Measurements from ENCODE around the gene APOD. TPM values are rescaled to one million over a fixed set of nuclear protein-coding genes. Genes with fewer than 3 reads are reported as not detected.

The APOD gene
- total and polyA plus RNA-seq, 4 donors = 4.7 to 85.8 (median 21.3) TPM

DNA sequence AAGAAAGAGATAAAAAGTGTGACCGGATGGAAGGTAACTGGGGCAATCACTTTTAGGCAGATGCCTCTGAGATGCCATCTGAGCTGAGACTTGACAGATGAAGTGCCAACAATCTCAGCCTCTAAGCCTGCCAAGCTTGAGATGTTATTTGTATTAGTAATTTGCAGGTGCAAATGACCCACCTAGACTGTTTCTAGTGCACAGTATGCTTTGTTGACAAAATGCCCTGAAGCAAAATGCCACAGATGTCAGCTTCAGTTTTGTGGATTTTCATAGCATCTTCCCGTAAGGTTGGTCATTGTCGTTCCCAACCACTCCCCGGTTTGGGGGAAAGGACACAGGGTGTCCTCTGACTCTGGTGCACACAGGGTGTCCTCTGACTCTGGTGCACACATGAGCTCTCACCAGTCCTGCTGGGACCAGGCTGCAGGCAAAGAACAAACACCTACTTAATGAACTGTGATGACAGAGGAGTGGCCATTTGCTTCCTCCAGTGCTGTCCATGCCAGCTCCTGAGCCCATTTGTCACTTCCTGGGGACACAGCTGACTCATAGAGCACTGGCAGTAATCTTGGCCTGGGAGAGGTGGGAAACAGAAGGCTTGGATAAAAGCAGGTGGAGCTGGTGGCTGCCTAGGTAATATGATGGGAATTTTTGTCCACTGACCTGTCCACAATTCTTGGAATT lies 23.9 kb downstream of the APOD start:
- H3K9me3 ChIP-seq (ENCODE audit: control insufficient read depth in 4 of 4, insufficient read depth in 3 of 4, low read length in 3 of 4) = peaks cover 0 to 2% (median 0%) of the 10 kb centered on the region in 4 donors
- peaks cover 0 to 2% (median 0%) of the 10 kb centered on the region in 5 donors for H3K4me1 ChIP-seq (ENCODE audit: control insufficient read depth in 5 of 5, insufficient read depth in 5 of 5, low read length in 5 of 5)
- no peak for DNase-seq
- H3K27me3 ChIP-seq (ENCODE audit: control insufficient read depth in 3 of 3, insufficient read depth in 3 of 3, low read length in 2 of 3) = no peaks in the 10 kb centered on the region
- H3K4me3 ChIP-seq = no peak overlapping the region
- no peak overlapping the region for H3K9ac ChIP-seq (ENCODE audit: insufficient read depth in 1 of 2, low read length in 2 of 2)
- no peak overlapping the region for H3K27ac ChIP-seq (ENCODE audit: low read depth in 1 of 2, low read length in 1 of 2)
- TF ChIP-seq, protein P1, sequence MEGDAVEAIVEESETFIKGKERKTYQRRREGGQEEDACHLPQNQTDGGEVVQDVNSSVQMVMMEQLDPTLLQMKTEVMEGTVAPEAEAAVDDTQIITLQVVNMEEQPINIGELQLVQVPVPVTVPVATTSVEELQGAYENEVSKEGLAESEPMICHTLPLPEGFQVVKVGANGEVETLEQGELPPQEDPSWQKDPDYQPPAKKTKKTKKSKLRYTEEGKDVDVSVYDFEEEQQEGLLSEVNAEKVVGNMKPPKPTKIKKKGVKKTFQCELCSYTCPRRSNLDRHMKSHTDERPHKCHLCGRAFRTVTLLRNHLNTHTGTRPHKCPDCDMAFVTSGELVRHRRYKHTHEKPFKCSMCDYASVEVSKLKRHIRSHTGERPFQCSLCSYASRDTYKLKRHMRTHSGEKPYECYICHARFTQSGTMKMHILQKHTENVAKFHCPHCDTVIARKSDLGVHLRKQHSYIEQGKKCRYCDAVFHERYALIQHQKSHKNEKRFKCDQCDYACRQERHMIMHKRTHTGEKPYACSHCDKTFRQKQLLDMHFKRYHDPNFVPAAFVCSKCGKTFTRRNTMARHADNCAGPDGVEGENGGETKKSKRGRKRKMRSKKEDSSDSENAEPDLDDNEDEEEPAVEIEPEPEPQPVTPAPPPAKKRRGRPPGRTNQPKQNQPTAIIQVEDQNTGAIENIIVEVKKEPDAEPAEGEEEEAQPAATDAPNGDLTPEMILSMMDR (IDR thresholded peaks at IDR 0.05; ENCODE audit: control extremely low read depth, extremely low read depth) = no peak
- 90 to 92% methylated on average over 4 of the region's 4 CpGs for WGBS, 2 donors
- no peaks in the 10 kb centered on the region for H3K36me3 ChIP-seq (ENCODE audit: control insufficient read depth in 4 of 4, insufficient read depth in 4 of 4, low read length in 4 of 4)
- ATAC-seq (ENCODE audit: insufficient read depth, low FRiP score) = no peak

DNA sequence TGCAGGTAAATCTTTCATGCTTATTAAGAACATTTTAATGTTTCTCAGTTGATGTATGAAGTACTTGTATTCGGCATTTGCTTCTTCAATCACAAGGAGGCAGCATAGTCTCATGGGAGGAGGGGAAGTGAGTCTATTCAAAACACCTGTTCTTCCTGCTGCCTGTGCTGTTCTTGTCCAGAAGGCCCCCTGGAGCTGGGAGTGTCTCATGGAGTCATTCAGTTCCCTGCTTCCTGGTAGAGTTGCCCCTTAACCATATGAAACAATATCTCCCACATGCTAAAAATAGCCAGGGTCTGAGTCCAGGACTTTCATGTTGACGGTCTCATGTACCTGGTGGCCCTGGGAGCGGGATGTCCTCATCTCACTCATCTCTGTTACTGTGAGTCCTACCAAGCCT lies 25.1 kb downstream of the APOD start:
- H3K4me3 ChIP-seq = no peak overlapping the region
- peaks cover 0 to 2% (median 0%) of the 10 kb centered on the region in 5 donors for H3K4me1 ChIP-seq (ENCODE audit: control insufficient read depth in 5 of 5, insufficient read depth in 5 of 5, low read length in 5 of 5)
- no peaks in the 10 kb centered on the region for H3K27me3 ChIP-seq (ENCODE audit: control insufficient read depth in 3 of 3, insufficient read depth in 3 of 3, low read length in 2 of 3)
- H3K9me3 ChIP-seq (ENCODE audit: control insufficient read depth in 4 of 4, insufficient read depth in 3 of 4, low read length in 3 of 4) = peaks cover 0 to 2% (median 0%) of the 10 kb centered on the region in 4 donors
- no peak overlapping the region for H3K27ac ChIP-seq (ENCODE audit: low read depth in 1 of 2, low read length in 1 of 2)
- peak in 2 of 3 donors; percentile 40 to 60 for DNase-seq
- no peaks in the 10 kb centered on the region for H3K36me3 ChIP-seq (ENCODE audit: control insufficient read depth in 4 of 4, insufficient read depth in 4 of 4, low read length in 4 of 4)
- 67 to 69% methylated on average over 3 of the region's 3 CpGs for WGBS, 2 donors
- TF ChIP-seq, protein P1 (IDR thresholded peaks at IDR 0.05; ENCODE audit: control extremely low read depth, extremely low read depth) = peak; percentile 24
- H3K9ac ChIP-seq (ENCODE audit: insufficient read depth in 1 of 2, low read length in 2 of 2) = no peak overlapping the region
- no peak for ATAC-seq (ENCODE audit: insufficient read depth, low FRiP score)

DNA sequence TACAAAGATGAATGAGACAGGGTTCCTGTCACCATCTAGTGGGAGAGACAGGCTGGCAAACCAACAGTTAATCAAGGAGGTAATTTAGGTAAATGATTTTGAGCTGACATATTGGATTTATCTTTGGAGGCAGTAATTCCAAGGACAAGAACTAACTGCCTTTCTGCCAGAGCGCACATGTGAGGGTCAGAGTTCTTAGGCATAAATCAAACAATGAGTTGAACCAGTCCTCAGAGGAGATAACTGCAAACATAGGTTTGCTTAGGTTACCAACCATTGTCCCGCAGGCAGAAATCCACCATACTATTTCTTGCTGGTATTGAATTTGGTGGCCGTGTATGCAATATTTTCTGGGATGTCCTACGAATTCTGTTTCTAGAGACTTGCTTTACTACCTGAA lies 26.4 kb downstream of the APOD start:
- TF ChIP-seq, protein P1 (IDR thresholded peaks at IDR 0.05; ENCODE audit: control extremely low read depth, extremely low read depth) = no peak
- ATAC-seq (ENCODE audit: insufficient read depth, low FRiP score) (no peak), DNase-seq (no peak)
- Histone ChIP-seq H3K36me3 (ENCODE audit: control insufficient read depth in 4 of 4, insufficient read depth in 4 of 4, low read length in 4 of 4) (no peaks in the 10 kb centered on the region), H3K27me3 (ENCODE audit: control insufficient read depth in 3 of 3, insufficient read depth in 3 of 3, low read length in 2 of 3) (no peaks in the 10 kb centered on the region), H3K4me3 (no peak overlapping the region), H3K9me3 (ENCODE audit: control insufficient read depth in 4 of 4, insufficient read depth in 3 of 4, low read length in 3 of 4) (peaks cover 0 to 2% (median 0%) of the 10 kb centered on the region in 4 donors), H3K27ac (ENCODE audit: low read depth in 1 of 2, low read length in 1 of 2) (no peak overlapping the region), H3K9ac (ENCODE audit: insufficient read depth in 1 of 2, low read length in 2 of 2) (no peak overlapping the region), H3K4me1 (ENCODE audit: control insufficient read depth in 5 of 5, insufficient read depth in 5 of 5, low read length in 5 of 5) (no peaks in the 10 kb centered on the region)
- WGBS, 2 donors = 86 to 91% methylated on average over 4 of the region's 4 CpGs
